K562 (cell line): Measurements from ENCODE around the gene CDYL. TPM values are rescaled to one million over a fixed set of nuclear protein-coding genes. Genes with fewer than 3 reads are reported as not detected.

Experiments
- CBX2 ChIP-seq: fragments of 200-600 bp; sonication (generic); IDR thresholded peaks from one replicate; pipeline ENCODE4 v1.6.1; 2012; ENCODE audit warnings: mild to moderate bottlenecking, low read length, inconsistent platforms; ENCODE audit not compliant: insufficient read depth, poor library complexity, severe bottlenecking
- DPF2 ChIP-seq: fragments of 450-650 bp; IDR thresholded peaks from 2 replicates; pipeline ENCODE4 v1.6.1; 2016
- ETV5 ChIP-seq: sonication (generic); formaldehyde crosslinking; IDR thresholded peaks from 2 replicates; pipeline ENCODE4 v1.4.0; 2020; ENCODE audit warnings: low read depth, mild to moderate bottlenecking, missing genetic modification reagents
- HOXB6 ChIP-seq: fragments of 250-450 bp; sonication (Bioruptor Pico); IDR thresholded peaks from 2 replicates; pipeline ENCODE4 v1.5.1; 2022; ENCODE audit warnings: mild to moderate bottlenecking, borderline replicate concordance
- LEF1 ChIP-seq: fragments of 450-650 bp; IDR thresholded peaks from 2 replicates; pipeline ENCODE4 v1.6.1; 2016; ENCODE audit warnings: mild to moderate bottlenecking
- MYNN ChIP-seq, 2 experiments: sonication (generic); formaldehyde crosslinking in 1 of 2; IDR thresholded peaks; 2 replicates each; pipeline versions ENCODE4 v1.5.0 to v1.6.1; 2016 to 2020; ENCODE audit warnings: antibody characterized with exemption in 1 of 2, missing genetic modification reagents in 1 of 2
- NFXL1 ChIP-seq: fragments of 450-650 bp; formaldehyde crosslinking; IDR thresholded peaks from 2 replicates; pipeline ENCODE4 v1.4.0; 2021; ENCODE audit warnings: mild to moderate bottlenecking
- PHTF2 ChIP-seq: fragments of 250-450 bp; sonication (Bioruptor Pico); IDR thresholded peaks from 2 replicates; pipeline ENCODE4 v1.5.0; 2021; ENCODE audit warnings: mild to moderate bottlenecking
- SMAD2 ChIP-seq: fragments of 150-350 bp; IDR thresholded peaks from 2 replicates; pipeline ENCODE4 v1.6.1; 2014; ENCODE audit warnings: low read depth, mild to moderate bottlenecking, low read length
- TAF15 ChIP-seq: fragments of 200-400 bp; formaldehyde crosslinking; IDR thresholded peaks from 2 replicates; pipeline ENCODE4 v1.6.1; 2017; ENCODE audit warnings: mild to moderate bottlenecking, low read depth, low read length, moderate library complexity
- TFE3 ChIP-seq: fragments of 450-650 bp; formaldehyde crosslinking; IDR thresholded peaks from 2 replicates; pipeline ENCODE4 v1.4.0; 2020; ENCODE audit warnings: mild to moderate bottlenecking, mixed read lengths
- XRCC5 ChIP-seq: fragments of 200-400 bp; formaldehyde crosslinking; IDR thresholded peaks from 2 replicates; pipeline ENCODE4 v1.6.1; 2017; ENCODE audit warnings: low read depth, mild to moderate bottlenecking, low read length
- YBX1 ChIP-seq: fragments of 450-650 bp; IDR thresholded peaks from 2 replicates; pipeline ENCODE4 v1.7.1; 2016; ENCODE audit warnings: mild to moderate bottlenecking
- ZHX1 ChIP-seq: fragments of 150-350 bp; conservative IDR thresholded peaks from 2 replicates; pipeline ENCODE4 v1.6.1; 2014; ENCODE audit warnings: low read length
- ZNF655 ChIP-seq: fragments of 250-450 bp; sonication (Bioruptor Pico); IDR thresholded peaks from 2 replicates; pipeline ENCODE4 v1.5.0; 2021
- ZNF699 ChIP-seq: fragments of 250-450 bp; sonication (Bioruptor Pico); IDR thresholded peaks from 2 replicates; pipeline ENCODE4 v1.8.0; 2021; ENCODE audit warnings: mild to moderate bottlenecking, moderate library complexity; ENCODE audit not compliant: insufficient replicate concordance
- ZNF785 ChIP-seq: fragments of 250-450 bp; sonication (Bioruptor Pico); IDR thresholded peaks from 2 replicates; pipeline ENCODE4 v1.4.0; 2020; ENCODE audit warnings: mild to moderate bottlenecking
- polyA plus RNA-seq, 8 experiments: library from polyadenylated mRNA; depleted of rRNA in 4 of 8; stranded (reverse) in 5 of 8; unstranded in 3 of 8; fragments of >200 nt; fragmentation: Nextera tagmentation in 2 of 8; fragmentation: Illumina TruSeq in 1 of 8; extraction: Ambion mirVana in 2 of 8; extraction: Trizol in 1 of 8; gene quantifications; 2 replicates each; pipeline versions ENCODE4 v1.2.1 to v1.2.3, GENCODE V29; 2011 to 2014; ENCODE audit warnings: inconsistent platforms in 1 of 8, missing spikeins in 1 of 8
- total RNA-seq, 7 experiments: library from RNA; depleted of rRNA in 6 of 7; stranded (reverse); fragments of >200 nt in 6 of 7; fragmentation: Illumina TruSeq in 2 of 7; extraction: Trizol in 2 of 7; gene quantifications; 2 replicates each; pipeline versions ENCODE4 v1.2.1 to v1.2.3, GENCODE V29; 2011 to 2021; ENCODE audit warnings: low replicate concordance in 1 of 7
- TF ChIP-seq, protein P1 (sequence below): conservative IDR thresholded peaks from 2 replicates; pipeline ENCODE4 v1.6.1; 2011; ENCODE audit warnings: low read depth, mild to moderate bottlenecking, low read length; ENCODE audit not compliant: control insufficient read depth
- TF ChIP-seq, protein P2 (sequence below): fragments of 250-450 bp; sonication (Bioruptor Pico); IDR thresholded peaks from 2 replicates; pipeline ENCODE4 v1.5.0; 2020; ENCODE audit warnings: mild to moderate bottlenecking

CDYL gene
- total and polyA plus RNA-seq, 9 of the 15 experiments (the other 6 are each of a cell fraction or from before 2014, with no cell fraction given): 8.1 to 45.8 (median 40.8) TPM

GRCh38 chr6:4727671-4728435 is 48.4 kb upstream of the CDYL start (continued):
- no peak for TF ChIP-seq TFE3 (CRISPR knock-in tag)
- no peak for TF ChIP-seq ZNF699 (CRISPR knock-in tag)
- TF ChIP-seq NFXL1: no peak
- peak; percentile 96 for TF ChIP-seq LEF1
- no peak for TF ChIP-seq YBX1
- TF ChIP-seq HOXB6 (CRISPR knock-in tag): no peak
- TF ChIP-seq XRCC5: no peak
- no peak for TF ChIP-seq PHTF2 (CRISPR knock-in tag)
- TF ChIP-seq, protein P1, sequence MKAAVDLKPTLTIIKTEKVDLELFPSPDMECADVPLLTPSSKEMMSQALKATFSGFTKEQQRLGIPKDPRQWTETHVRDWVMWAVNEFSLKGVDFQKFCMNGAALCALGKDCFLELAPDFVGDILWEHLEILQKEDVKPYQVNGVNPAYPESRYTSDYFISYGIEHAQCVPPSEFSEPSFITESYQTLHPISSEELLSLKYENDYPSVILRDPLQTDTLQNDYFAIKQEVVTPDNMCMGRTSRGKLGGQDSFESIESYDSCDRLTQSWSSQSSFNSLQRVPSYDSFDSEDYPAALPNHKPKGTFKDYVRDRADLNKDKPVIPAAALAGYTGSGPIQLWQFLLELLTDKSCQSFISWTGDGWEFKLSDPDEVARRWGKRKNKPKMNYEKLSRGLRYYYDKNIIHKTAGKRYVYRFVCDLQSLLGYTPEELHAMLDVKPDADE: no peak
- TF ChIP-seq DPF2: peak; percentile 98
- no peak for TF ChIP-seq CBX2
- TF ChIP-seq SMAD2: no peak
- TF ChIP-seq ZNF655 (CRISPR knock-in tag): no peak
- no peak for TF ChIP-seq ETV5 (CRISPR knock-in tag)
- no peak for TF ChIP-seq TAF15
- TF ChIP-seq ZNF785: no peak
- TF ChIP-seq ZHX1: no peak
- TF ChIP-seq, protein P2, sequence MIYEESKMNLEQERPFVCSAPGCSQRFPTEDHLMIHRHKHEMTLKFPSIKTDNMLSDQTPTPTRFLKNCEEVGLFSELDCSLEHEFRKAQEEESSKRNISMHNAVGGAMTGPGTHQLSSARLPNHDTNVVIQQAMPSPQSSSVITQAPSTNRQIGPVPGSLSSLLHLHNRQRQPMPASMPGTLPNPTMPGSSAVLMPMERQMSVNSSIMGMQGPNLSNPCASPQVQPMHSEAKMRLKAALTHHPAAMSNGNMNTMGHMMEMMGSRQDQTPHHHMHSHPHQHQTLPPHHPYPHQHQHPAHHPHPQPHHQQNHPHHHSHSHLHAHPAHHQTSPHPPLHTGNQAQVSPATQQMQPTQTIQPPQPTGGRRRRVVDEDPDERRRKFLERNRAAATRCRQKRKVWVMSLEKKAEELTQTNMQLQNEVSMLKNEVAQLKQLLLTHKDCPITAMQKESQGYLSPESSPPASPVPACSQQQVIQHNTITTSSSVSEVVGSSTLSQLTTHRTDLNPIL (CRISPR knock-in tag): no peak
- TF ChIP-seq MYNN (IDR thresholded peaks at IDR 0.05): peak; percentile 93
- no peak for TF ChIP-seq MYNN (CRISPR knock-in tag; IDR thresholded peaks at IDR 0.05)
